K562 (cell line): ENCODE data around the gene SNRPB. TPM values are rescaled to one million over a fixed set of nuclear protein-coding genes. Genes with fewer than 3 reads are reported as not detected.

Experiments used
- ATAC-seq: fragments of 200-7000 bp; cut with Tn5 transposase; 3 replicates; pipeline ENCODE4 v1.9.1; 2020; ENCODE audit warnings: moderate library complexity
- BruUV-seq: library from RNA; stranded (reverse); fragments of 400-500 nt; replicated peaks from 2 replicates; lab custom pipeline; 2021; lab: Mats Ljungman, UMichigan
- CTCF ChIA-PET: fragments of 300-600 bp; formaldehyde crosslinking; extraction: SDS; loops from one replicate; lab custom pipeline; 2021; ENCODE audit warnings: low intra/inter-chr PET ratio; lab: Yijun Ruan, JAX
- POLR2A ChIA-PET: fragments of 300-600, 350-650 bp; sonication (Branson Sonifier 250); formaldehyde crosslinking; extraction: SDS; loops from one replicate; lab custom pipeline; 2021; ENCODE audit warnings: antibody characterized with exemption, inconsistent platforms; lab: Yijun Ruan, JAX
- DNase-seq, 4 experiments: peaks; one replicate each; pipeline versions ENCODE4 v3.0.0 to v3.0.0-alpha.2; 2011 to 2018; ENCODE audit warnings: low spot score in 3 of 4, mixed read lengths in 3 of 4; ENCODE audit errors: extremely low read depth in 1 of 4
- FAIRE-seq: peaks from 2 replicates; lab custom pipeline; 2011; peaks lifted over from hg19 to GRCh38; lab: Jason Lieb, UNC
- H2AFZ ChIP-seq: 2 replicates; pipeline ENCODE4 v1.6.0; 2011; ENCODE audit warnings: low read depth, low read length, control low read depth, inconsistent platforms
- H3K27ac ChIP-seq: fragments of 200-600 bp; 3 replicates; pipeline ENCODE4 v1.8.0; 2011; ENCODE audit warnings: low read depth, mild to moderate bottlenecking, control low read depth, inconsistent platforms, low read length, moderate library complexity, mixed read lengths; ENCODE audit errors: extremely low read depth
- H3K27me3 ChIP-seq, 2 experiments: fragments of 300-600 bp in 1 of 2; 2 replicates in 1 of 2; 3 replicates in 1 of 2; pipeline versions ENCODE4 v1.6.0 to v1.8.0; 2011; ENCODE audit warnings: inconsistent platforms in 2 of 2, low read length in 2 of 2, mild to moderate bottlenecking in 1 of 2, mixed read lengths in 1 of 2, moderate library complexity in 1 of 2; ENCODE audit not compliant: control insufficient read depth in 2 of 2, insufficient read depth in 2 of 2
- H3K36me3 ChIP-seq: fragments of 300-600 bp; 3 replicates; pipeline ENCODE4 v1.8.0; 2011; ENCODE audit warnings: mild to moderate bottlenecking, low read length, inconsistent platforms; ENCODE audit not compliant: control insufficient read depth, insufficient read depth
- H3K4me1 ChIP-seq, 2 experiments: fragments of 200-600 bp in 1 of 2; replicated peaks in 1 of 2; 2 replicates in 1 of 2; 3 replicates in 1 of 2; pipeline versions ENCODE4 v1.5.1 to v1.8.0; 2011; ENCODE audit warnings: inconsistent platforms in 2 of 2, low read length in 2 of 2, mild to moderate bottlenecking in 1 of 2, mixed read lengths in 1 of 2, moderate library complexity in 1 of 2; ENCODE audit not compliant: control insufficient read depth in 2 of 2, insufficient read depth in 2 of 2
- H3K4me2 ChIP-seq: 2 replicates; pipeline ENCODE4 v1.6.1; 2011; ENCODE audit warnings: low read length, control low read depth, inconsistent platforms, mixed read lengths; ENCODE audit not compliant: insufficient read depth
- H3K4me3 ChIP-seq: fragments of 200-600 bp; sonication (generic), shearing (Covaris generic); 2 replicates; pipeline ENCODE4 v1.5.1; 2016; ENCODE audit warnings: control low read depth, inconsistent platforms
- H3K79me2 ChIP-seq: fragments of 200-600 bp; 3 replicates; pipeline ENCODE4 v1.8.0; 2011; ENCODE audit warnings: low read length, inconsistent platforms; ENCODE audit not compliant: control insufficient read depth, insufficient read depth
- H3K9ac ChIP-seq, 2 experiments: 2 replicates each; pipeline versions ENCODE4 v1.6.0 to v1.6.1; 2011; ENCODE audit warnings: low read depth in 2 of 2, low read length in 2 of 2, control low read depth in 1 of 2, inconsistent platforms in 1 of 2, mild to moderate bottlenecking in 1 of 2, mixed read lengths in 1 of 2; ENCODE audit not compliant: insufficient read depth in 1 of 2
- H3K9me1 ChIP-seq: one replicate; pipeline ENCODE4 v1.6.0; 2011; ENCODE audit warnings: inconsistent platforms, mild to moderate bottlenecking, low read length, moderate library complexity; ENCODE audit not compliant: control insufficient read depth, insufficient read depth
- H3K9me3 ChIP-seq: replicated peaks from 2 replicates; pipeline ENCODE4 v1.5.1; 2011; ENCODE audit warnings: low read depth, low read length, inconsistent platforms; ENCODE audit not compliant: control insufficient read depth, insufficient read depth
- H4K20me1 ChIP-seq: replicated peaks from 2 replicates; pipeline ENCODE4 v1.6.1; 2011; ENCODE audit warnings: low read length, inconsistent platforms, mixed read lengths; ENCODE audit not compliant: control insufficient read depth, insufficient read depth
- BHLHE40 ChIP-seq: IDR thresholded peaks from 2 replicates; pipeline ENCODE4 v1.6.1; 2011; ENCODE audit warnings: low read length, improper control_type of control experiment
- CHD1 ChIP-seq: fragments of 200-600 bp; sonication (generic); IDR thresholded peaks from one replicate; pipeline ENCODE4 v1.6.1; 2012; ENCODE audit warnings: mild to moderate bottlenecking, moderate library complexity, low read length, inconsistent platforms
- ELK1 ChIP-seq: sonication (generic); formaldehyde crosslinking; IDR thresholded peaks from 2 replicates; pipeline ENCODE4 v1.8.1; 2022; ENCODE audit warnings: missing genetic modification reagents
- ERF ChIP-seq: fragments of 450-650 bp; formaldehyde crosslinking; IDR thresholded peaks from 2 replicates; pipeline ENCODE4 v1.4.0; 2020; ENCODE audit warnings: mild to moderate bottlenecking, mixed read lengths
- ESRRB ChIP-seq: fragments of 250-450 bp; sonication (Bioruptor Pico); IDR thresholded peaks from 2 replicates; pipeline ENCODE4 v1.5.0; 2020; ENCODE audit warnings: mild to moderate bottlenecking, moderate library complexity, borderline replicate concordance
- HES1 ChIP-seq: fragments of 450-650 bp; IDR thresholded peaks from 2 replicates; pipeline ENCODE4 v1.6.1; 2016; ENCODE audit warnings: low read depth, mild to moderate bottlenecking, moderate library complexity
- IFI16 ChIP-seq: fragments of 250-450 bp; sonication (Bioruptor Pico); IDR thresholded peaks from 2 replicates; pipeline ENCODE4 v2.1.2; 2022; ENCODE audit warnings: mild to moderate bottlenecking, inconsistent platforms
- IRF9 ChIP-seq: fragments of 450-650 bp; IDR thresholded peaks from 2 replicates; pipeline ENCODE4 v1.6.1; 2016; ENCODE audit warnings: missing biosample characterization, missing genetic modification characterization
- MTA2 ChIP-seq: fragments of 450-650 bp; IDR thresholded peaks from 2 replicates; pipeline ENCODE4 v1.6.1; 2016; ENCODE audit warnings: low read depth
- NCOR1 ChIP-seq: fragments of 450-650 bp; IDR thresholded peaks from 2 replicates; pipeline ENCODE4 v1.6.1; 2016; ENCODE audit warnings: mild to moderate bottlenecking, moderate library complexity
- SIN3A ChIP-seq, 2 experiments: fragments of 150-350 bp in 1 of 2; IDR thresholded peaks; 2 replicates each; pipeline ENCODE4 v1.6.1; 2011 to 2016; ENCODE audit warnings: borderline replicate concordance in 2 of 2, low read depth in 2 of 2, low read length in 2 of 2, mild to moderate bottlenecking in 2 of 2, moderate library complexity in 2 of 2; ENCODE audit not compliant: control insufficient read depth in 1 of 2
- SMAD4 ChIP-seq: fragments of 250-450 bp; sonication (Bioruptor Pico); conservative IDR thresholded peaks from 2 replicates; pipeline ENCODE4 v1.8.0; 2021; ENCODE audit warnings: inconsistent platforms, mild to moderate bottlenecking, moderate library complexity
- TSC22D4 ChIP-seq: fragments of 450-650 bp; IDR thresholded peaks from 2 replicates; pipeline ENCODE4 v1.6.1; 2016; ENCODE audit warnings: missing genetic modification characterization, missing biosample characterization, control low read depth
- ZBTB7A ChIP-seq: IDR thresholded peaks from 2 replicates; pipeline ENCODE4 v1.6.1; 2011; ENCODE audit warnings: low read depth, mild to moderate bottlenecking, low read length, moderate library complexity, borderline replicate concordance; ENCODE audit not compliant: control insufficient read depth
- ZC3H8 ChIP-seq: fragments of 450-650 bp; IDR thresholded peaks from 2 replicates; pipeline ENCODE4 v1.6.1; 2017
- ZNF197 ChIP-seq: fragments of 200-800 bp; sonication (Bioruptor generic); IDR thresholded peaks from 2 replicates; pipeline ENCODE4 v1.6.1; 2016; ENCODE audit warnings: low read depth, missing genetic modification characterization, missing compliant biosample characterization
- ZNF316 ChIP-seq: fragments of 450-650 bp; IDR thresholded peaks from 2 replicates; pipeline ENCODE4 v1.6.1; 2016
- ZNF347 ChIP-seq: fragments of 450-650 bp; formaldehyde crosslinking; IDR thresholded peaks from 2 replicates; pipeline ENCODE4 v1.4.0; 2020; ENCODE audit warnings: low read depth, mild to moderate bottlenecking, moderate library complexity
- ZNF699 ChIP-seq: fragments of 250-450 bp; sonication (Bioruptor Pico); IDR thresholded peaks from 2 replicates; pipeline ENCODE4 v1.8.0; 2021; ENCODE audit warnings: mild to moderate bottlenecking, moderate library complexity; ENCODE audit not compliant: insufficient replicate concordance
- WGBS: fragments of 100-300 bp; shearing (Covaris generic); methylation state at CpG from one replicate; pipeline ENCODE4 v1.1.6; 2016; ENCODE audit warnings: low coverage, mixed read lengths; ENCODE audit not compliant: insufficient coverage; ENCODE audit errors: missing lambda C conversion rate; 5-methylcytosine and 5-hydroxymethylcytosine counted together
- in situ Hi-C: fragments of 300-500 bp; cut with MboI; formaldehyde crosslinking; loops from 4 replicates; pipeline ENCODE4 v1.15.0; 2018; ENCODE audit warnings: inconsistent platforms, mixed read lengths
- intact Hi-C: fragments of 100-400 bp; cut with micrococcal nuclease; formaldehyde crosslinking; loops from 2 replicates; pipeline ENCODE4 v1.14.2; 2022
- polyA plus RNA-seq, 8 experiments: library from polyadenylated mRNA; depleted of rRNA in 4 of 8; stranded (reverse) in 5 of 8; unstranded in 3 of 8; fragments of >200 nt; fragmentation: Nextera tagmentation in 2 of 8; fragmentation: Illumina TruSeq in 1 of 8; extraction: Ambion mirVana in 2 of 8; extraction: Trizol in 1 of 8; gene quantifications; 2 replicates each; pipeline versions ENCODE4 v1.2.1 to v1.2.3, GENCODE V29; 2011 to 2014; ENCODE audit warnings: inconsistent platforms in 1 of 8, missing spikeins in 1 of 8
- total RNA-seq, 7 experiments: library from RNA; depleted of rRNA in 6 of 7; stranded (reverse); fragments of >200 nt in 6 of 7; fragmentation: Illumina TruSeq in 2 of 7; extraction: Trizol in 2 of 7; gene quantifications; 2 replicates each; pipeline versions ENCODE4 v1.2.1 to v1.2.3, GENCODE V29; 2011 to 2021; ENCODE audit warnings: low replicate concordance in 1 of 7

Gene SNRPB
- total and polyA plus RNA-seq, 9 of the 15 experiments (the other 6 are each of a cell fraction or from before 2014, with no cell fraction given) = 13.1 to 615 (median 266) TPM

DNA sequence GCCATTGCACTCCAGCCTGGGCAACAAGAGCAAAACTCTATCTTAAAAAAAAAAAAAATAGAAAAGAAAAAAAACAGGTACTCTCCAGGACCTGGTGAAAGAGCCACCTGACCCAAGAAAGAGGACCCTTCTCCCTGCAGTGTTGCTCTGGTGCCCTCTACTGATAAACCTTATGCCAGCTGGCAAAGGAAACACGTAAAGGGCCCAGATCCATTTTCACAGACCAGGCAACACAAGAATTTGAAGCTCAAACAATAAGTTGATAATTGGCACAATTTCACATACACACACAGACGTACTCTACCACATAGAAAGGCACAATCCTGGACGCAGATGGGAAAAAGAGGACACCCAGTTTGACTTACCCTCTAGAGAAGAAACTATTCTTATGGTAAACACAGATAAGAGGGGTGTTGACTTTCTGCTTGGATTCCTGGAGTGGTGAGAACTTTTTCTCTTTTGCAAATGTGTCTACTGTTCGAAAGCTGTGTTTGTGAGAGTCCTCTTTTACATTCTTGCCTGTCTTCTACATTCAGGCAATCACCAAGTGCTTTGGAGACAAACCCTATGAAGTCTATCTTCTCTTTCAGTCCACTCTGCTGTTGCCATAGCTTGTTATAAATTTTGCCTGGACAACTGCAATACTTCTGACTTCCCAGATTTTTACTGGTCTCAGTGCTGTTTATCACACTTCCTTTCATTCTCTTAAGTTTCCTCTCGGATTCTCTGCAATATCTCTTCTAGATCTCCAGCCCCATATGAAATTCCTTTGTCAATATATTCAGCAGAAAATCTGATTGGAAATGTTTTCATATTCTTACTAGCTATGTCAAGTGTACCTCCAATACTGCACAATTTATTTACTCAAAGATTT is 6.4 kb upstream of the SNRPB start:
- CTCF ChIA-PET = no interaction called here
- ATAC-seq (no peak), FAIRE-seq (no peak)
- TF ChIP-seq TSC22D4 (tag) (no peak), NCOR1 (no peak), ESRRB (CRISPR knock-in tag) (no peak), ELK1 (CRISPR knock-in tag) (no peak), ZBTB7A (no peak), ZNF699 (CRISPR knock-in tag) (no peak), SIN3A (IDR thresholded peaks at IDR 0.05; ENCODE audit: borderline replicate concordance in 2 of 2, control insufficient read depth in 1 of 2, low read depth in 2 of 2, low read length in 2 of 2) (no peak), IRF9 (no peak), HES1 (no peak), ERF (CRISPR knock-in tag) (no peak), IFI16 (CRISPR knock-in tag) (no peak), SMAD4 (no peak), ZNF347 (no peak), CHD1 (no peak), ZC3H8 (no peak), ZNF316 (no peak), MTA2 (no peak), BHLHE40 (no peak), ZNF197 (CRISPR knock-in tag) (no peak)

More for the DNA sequence above, 6.4 kb upstream of the SNRPB start:
- H3K9me1 ChIP-seq = no peaks in the 10 kb centered on the region
- H3K27me3 ChIP-seq = no peaks in the 10 kb centered on the region
- no TSS peak for BruUV-seq
- intact Hi-C loops (no loop called here), in situ Hi-C loops (no loop called here)
- no peaks in the 10 kb centered on the region for H3K79me2 ChIP-seq
- POLR2A ChIA-PET = interaction anchor here (0.8 to 1.4 kb wide), 4 partner anchors 8 to 21 kb away, joined by 3 to 5 read pairs (median 3); no protein-coding TSS in a partner anchor
- H2AFZ ChIP-seq = no peak overlapping the region
- H3K27ac ChIP-seq = no peak overlapping the region
- 81% methylated on average over 5 of the region's 5 CpGs for WGBS
- DNase-seq = no peak
- no peaks in the 10 kb centered on the region; the same call in 2 of the 3 replicates for H3K36me3 ChIP-seq
- no peaks in the 10 kb centered on the region for H3K9me3 ChIP-seq
- H3K4me1 ChIP-seq = no peaks in the 10 kb centered on the region
- no peaks in the 10 kb centered on the region for H4K20me1 ChIP-seq
- H3K4me2 ChIP-seq = no peak overlapping the region
- no peak overlapping the region for H3K9ac ChIP-seq
- no peak overlapping the region for H3K4me3 ChIP-seq
